ENCODE data around the gene IL10. TPM values are rescaled to one million over a fixed set of nuclear protein-coding genes. Genes with fewer than 3 reads are reported as not detected.
A peak's percentile ranks its signal among the peaks of the same experiment; 100 is the strongest.

The IL10 gene
- total and polyA plus RNA-seq, 4 donors, result 0.37 to 37.3 (median 2.9) TPM

GRCh38 chr1:206797534-206798383, 25.5 kb upstream of the IL10 start:
- DNase-seq (no peak), ATAC-seq (ENCODE audit: insufficient read depth, low FRiP score) (no peak)
- WGBS, 2 donors, result 48 to 50% methylated on average over 8 of the region's 8 CpGs
- Histone ChIP-seq H3K36me3 (ENCODE audit: control insufficient read depth in 4 of 4, insufficient read depth in 4 of 4, low read length in 4 of 4) (no peaks in the 10 kb centered on the region), H3K27me3 (ENCODE audit: control insufficient read depth in 3 of 3, insufficient read depth in 3 of 3, low read length in 2 of 3) (no peaks in the 10 kb centered on the region), H3K27ac (ENCODE audit: low read depth in 1 of 2, low read length in 1 of 2) (no peak overlapping the region), H3K9me3 (ENCODE audit: control insufficient read depth in 4 of 4, insufficient read depth in 3 of 4, low read length in 3 of 4) (peaks cover 0 to 3% (median 0%) of the 10 kb centered on the region in 4 donors), H3K9ac (ENCODE audit: insufficient read depth in 1 of 2, low read length in 2 of 2) (no peak overlapping the region), H3K4me1 (ENCODE audit: control insufficient read depth in 5 of 5, insufficient read depth in 5 of 5, low read length in 5 of 5) (no peaks in the 10 kb centered on the region), H3K4me3 (no peak overlapping the region)
- no peak for TF ChIP-seq CTCF (IDR thresholded peaks at IDR 0.05; ENCODE audit: control extremely low read depth, extremely low read depth)

- Histone ChIP-seq H3K36me3 (ENCODE audit: control insufficient read depth in 4 of 4, insufficient read depth in 4 of 4, low read length in 4 of 4) (no peaks in the 10 kb centered on the region), H3K4me1 (ENCODE audit: control insufficient read depth in 5 of 5, insufficient read depth in 5 of 5, low read length in 5 of 5) (no peaks in the 10 kb centered on the region), H3K4me3 (no peak overlapping the region), H3K27ac (ENCODE audit: low read depth in 1 of 2, low read length in 1 of 2) (no peak overlapping the region), H3K27me3 (ENCODE audit: control insufficient read depth in 3 of 3, insufficient read depth in 3 of 3, low read length in 2 of 3) (no peaks in the 10 kb centered on the region), H3K9ac (ENCODE audit: insufficient read depth in 1 of 2, low read length in 2 of 2) (no peak overlapping the region), H3K9me3 (ENCODE audit: control insufficient read depth in 4 of 4, insufficient read depth in 3 of 4, low read length in 3 of 4) (peaks cover 0 to 3% (median 0%) of the 10 kb centered on the region in 4 donors)
- DNase-seq, result no peak
- ATAC-seq (ENCODE audit: insufficient read depth, low FRiP score), result peak; percentile 43
- no peak for TF ChIP-seq CTCF (IDR thresholded peaks at IDR 0.05; ENCODE audit: control extremely low read depth, extremely low read depth)
- WGBS, 2 donors, result 56 to 67% methylated on average over 8 of the region's 8 CpGs
Observed at GRCh38 chr1:206796981-206797402, 24.7 kb upstream of the IL10 start.

GRCh38 chr1:206796116-206796515, 23.8 kb upstream of the IL10 start:
- H3K27ac ChIP-seq (ENCODE audit: low read depth in 1 of 2, low read length in 1 of 2), result no peak overlapping the region
- H3K4me3 ChIP-seq, result no peak overlapping the region
- no peaks in the 10 kb centered on the region for H3K27me3 ChIP-seq (ENCODE audit: control insufficient read depth in 3 of 3, insufficient read depth in 3 of 3, low read length in 2 of 3)
- H3K9ac ChIP-seq (ENCODE audit: insufficient read depth in 1 of 2, low read length in 2 of 2), result no peak overlapping the region
- H3K36me3 ChIP-seq (ENCODE audit: control insufficient read depth in 4 of 4, insufficient read depth in 4 of 4, low read length in 4 of 4), result no peaks in the 10 kb centered on the region
- no peak for DNase-seq
- WGBS, 2 donors, result 88 to 89% methylated on average over 3 of the region's 3 CpGs
- no peak for TF ChIP-seq CTCF (IDR thresholded peaks at IDR 0.05; ENCODE audit: control extremely low read depth, extremely low read depth)
- peaks cover 0 to 3% (median 0%) of the 10 kb centered on the region in 4 donors for H3K9me3 ChIP-seq (ENCODE audit: control insufficient read depth in 4 of 4, insufficient read depth in 3 of 4, low read length in 3 of 4)
- ATAC-seq (ENCODE audit: insufficient read depth, low FRiP score), result no peak
- no peaks in the 10 kb centered on the region for H3K4me1 ChIP-seq (ENCODE audit: control insufficient read depth in 5 of 5, insufficient read depth in 5 of 5, low read length in 5 of 5)

All from lung (tissue), 12 donors.